Rectal smooth muscle tissue (tissue), 1 donor: ENCODE data around the gene STUM.
"Not testable (repeated sequence)": the region's sequence is repeated elsewhere in the genome, so short reads cannot be mapped to it uniquely, and the experiment has no call there.

Source experiments
- H3K27ac ChIP-seq: one replicate; pipeline ENCODE4 v1.7.0; 2013; ENCODE audit warnings: low read depth, low read length, inconsistent platforms
- H3K27me3 ChIP-seq: one replicate; pipeline ENCODE4 v1.7.0; 2013; ENCODE audit warnings: low read length; ENCODE audit not compliant: control insufficient read depth, insufficient read depth
- H3K36me3 ChIP-seq: one replicate; pipeline ENCODE4 v1.7.0; 2013; ENCODE audit warnings: low read length; ENCODE audit not compliant: control insufficient read depth, insufficient read depth
- H3K4me1 ChIP-seq: one replicate; pipeline ENCODE4 v1.7.0; 2013; ENCODE audit warnings: low read length; ENCODE audit not compliant: control insufficient read depth, insufficient read depth
- H3K4me3 ChIP-seq: one replicate; pipeline ENCODE4 v1.7.0; 2013; ENCODE audit warnings: low read length
- H3K9ac ChIP-seq: one replicate; pipeline ENCODE4 v1.7.0; 2013; ENCODE audit warnings: low read length

STUM gene, protein sequence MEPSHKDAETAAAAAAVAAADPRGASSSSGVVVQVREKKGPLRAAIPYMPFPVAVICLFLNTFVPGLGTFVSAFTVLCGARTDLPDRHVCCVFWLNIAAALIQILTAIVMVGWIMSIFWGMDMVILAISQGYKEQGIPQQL

DNA sequence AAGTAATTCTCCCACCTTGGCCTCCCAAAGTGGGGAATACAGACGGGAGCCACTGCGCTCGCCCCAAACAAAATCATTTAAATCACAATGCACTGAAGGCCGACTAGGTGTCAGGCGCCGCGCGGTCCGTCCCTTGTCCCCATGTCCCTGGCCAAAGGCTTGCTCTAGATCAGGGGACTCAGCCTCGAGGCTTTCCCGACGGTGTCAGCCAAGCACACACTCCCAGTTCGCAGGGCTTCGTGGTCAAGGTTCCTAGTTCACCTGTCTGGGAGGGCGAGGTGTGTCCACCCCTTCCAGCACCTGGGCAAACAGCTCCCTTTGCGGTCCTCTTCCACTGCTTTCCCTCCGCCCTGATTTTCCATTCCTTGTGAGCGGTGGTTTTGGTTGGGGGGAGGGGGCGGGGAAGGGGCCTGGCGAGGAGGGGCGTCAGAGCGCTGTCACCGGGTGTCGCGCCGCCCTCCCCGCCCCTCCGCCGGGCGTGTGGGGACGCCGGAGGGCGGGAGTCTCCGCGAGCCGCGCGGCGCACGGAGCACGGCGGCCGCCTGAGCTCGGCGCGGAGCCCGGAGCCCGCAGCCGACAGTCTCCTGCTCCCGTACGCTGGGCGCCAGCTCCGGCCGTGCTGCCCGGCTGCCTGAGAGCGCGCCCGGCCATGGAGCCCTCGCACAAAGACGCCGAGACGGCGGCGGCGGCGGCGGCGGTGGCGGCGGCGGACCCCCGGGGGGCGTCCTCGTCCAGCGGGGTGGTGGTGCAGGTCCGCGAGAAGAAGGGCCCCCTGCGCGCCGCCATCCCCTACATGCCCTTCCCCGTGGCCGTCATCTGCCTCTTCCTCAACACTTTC is at the start of gene STUM:
Gene STUM (plus strand): TSS at position 509 of the 838 bp plus-strand sequence. CDS start 141 bp downstream, at position 650.
- H3K36me3 ChIP-seq: no peaks in the 10 kb centered on the region
- H3K27ac ChIP-seq: peak within 1 kb of the TSS; percentile 75
- H3K4me1 ChIP-seq: peaks cover 8% of the 10 kb centered on the region
- H3K27me3 ChIP-seq: no peaks in the 10 kb centered on the region
- peak within 1 kb of the TSS; percentile 76 for H3K4me3 ChIP-seq
- H3K9ac ChIP-seq: peak within 1 kb of the TSS; percentile 64

DNA sequence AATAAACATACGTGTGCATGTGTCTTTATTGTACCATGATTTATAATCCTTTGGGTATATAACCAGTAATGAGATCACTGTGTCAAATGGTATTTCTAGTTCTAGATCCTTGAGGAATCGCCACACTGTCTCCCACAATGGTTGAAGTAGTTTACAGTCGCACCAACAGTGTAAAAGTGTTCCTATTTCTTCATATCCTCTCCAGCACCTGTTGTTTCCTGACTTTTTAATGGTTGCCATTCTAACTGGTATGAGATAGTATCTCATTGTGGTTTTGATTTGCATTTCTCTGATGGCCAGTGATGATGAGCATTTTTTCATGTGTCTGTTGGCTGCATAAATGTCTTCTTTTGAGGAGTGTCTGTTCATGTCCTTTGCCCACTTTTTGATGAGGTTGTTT is 48.9 kb upstream of the STUM start:
- H3K4me3 ChIP-seq, H3K9ac ChIP-seq, H3K27ac ChIP-seq, H3K4me1 ChIP-seq, H3K27me3 ChIP-seq, H3K36me3 ChIP-seq: not testable (repeated sequence)

DNA sequence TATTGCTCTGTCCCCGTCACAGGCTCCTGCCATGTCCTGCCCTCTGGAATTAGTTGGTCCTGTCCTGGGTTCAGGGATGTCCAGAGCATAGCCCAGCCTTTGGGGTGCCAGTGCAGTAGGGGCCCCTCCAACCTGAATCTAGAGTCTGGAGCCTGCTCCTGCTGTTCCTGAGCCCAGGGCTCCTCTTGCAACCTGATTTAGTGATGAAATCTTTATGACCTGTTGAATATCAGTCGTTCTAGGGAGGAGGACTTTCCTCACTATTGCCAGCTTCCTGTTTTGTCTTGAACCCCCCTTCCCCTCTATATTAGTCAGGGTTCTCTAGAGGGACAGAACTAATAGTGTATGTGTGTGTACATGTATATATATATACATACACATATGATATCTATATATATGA is 42.5 kb upstream of the STUM start:
- no peak overlapping the region for H3K4me3 ChIP-seq
- no peak overlapping the region for H3K9ac ChIP-seq
- no peaks in the 10 kb centered on the region for H3K36me3 ChIP-seq
- no peaks in the 10 kb centered on the region for H3K4me1 ChIP-seq
- H3K27ac ChIP-seq: no peak overlapping the region
- H3K27me3 ChIP-seq: peaks cover 4% of the 10 kb centered on the region

DNA sequence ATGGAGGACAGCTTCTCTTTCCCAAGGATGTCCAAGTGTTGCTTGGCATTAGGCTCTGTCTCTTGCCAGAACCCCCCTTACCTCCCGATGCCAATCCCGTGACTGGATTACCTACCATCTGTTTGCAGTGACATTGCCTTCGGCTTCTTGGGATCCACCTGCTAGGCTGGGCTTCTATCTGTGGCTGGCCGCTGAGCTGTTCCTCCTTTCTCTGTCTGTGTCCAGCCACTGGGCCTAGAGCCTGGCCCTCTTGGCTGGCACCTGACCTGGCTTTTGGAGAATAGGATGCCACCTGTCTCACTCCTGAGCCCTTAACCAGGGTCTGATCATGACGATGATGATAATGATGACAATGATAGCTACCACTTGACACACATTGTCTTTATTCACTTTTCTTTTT is 41.6 kb upstream of the STUM start:
- Histone ChIP-seq H3K36me3 (no peaks in the 10 kb centered on the region), H3K27ac (no peak overlapping the region), H3K4me3 (no peak overlapping the region), H3K4me1 (no peaks in the 10 kb centered on the region), H3K27me3 (peaks cover 4% of the 10 kb centered on the region), H3K9ac (no peak overlapping the region)

DNA sequence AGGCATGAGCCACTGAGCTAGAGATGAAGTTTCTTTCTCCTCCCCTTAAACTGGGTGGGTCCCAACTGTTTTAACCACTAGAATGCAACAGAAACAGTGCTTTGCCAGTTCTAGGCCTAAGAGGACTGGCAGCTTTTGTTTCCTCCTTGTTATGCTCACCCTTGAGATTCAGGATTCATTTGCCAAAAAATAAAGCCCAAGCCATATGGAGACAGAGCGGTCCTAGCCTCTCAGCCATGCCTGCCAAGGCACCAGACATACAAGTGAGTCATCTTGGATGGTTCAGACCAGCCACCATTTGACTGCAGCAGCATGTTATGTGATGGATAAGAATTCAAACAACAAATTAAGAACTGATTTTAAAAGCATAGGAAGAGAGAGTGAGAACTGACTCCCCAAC is 38.1 kb upstream of the STUM start:
- no peaks in the 10 kb centered on the region for H3K36me3 ChIP-seq
- H3K9ac ChIP-seq: no peak overlapping the region
- H3K4me3 ChIP-seq: no peak overlapping the region
- H3K4me1 ChIP-seq: no peaks in the 10 kb centered on the region
- H3K27me3 ChIP-seq: peaks cover 4% of the 10 kb centered on the region
- no peak overlapping the region for H3K27ac ChIP-seq

DNA sequence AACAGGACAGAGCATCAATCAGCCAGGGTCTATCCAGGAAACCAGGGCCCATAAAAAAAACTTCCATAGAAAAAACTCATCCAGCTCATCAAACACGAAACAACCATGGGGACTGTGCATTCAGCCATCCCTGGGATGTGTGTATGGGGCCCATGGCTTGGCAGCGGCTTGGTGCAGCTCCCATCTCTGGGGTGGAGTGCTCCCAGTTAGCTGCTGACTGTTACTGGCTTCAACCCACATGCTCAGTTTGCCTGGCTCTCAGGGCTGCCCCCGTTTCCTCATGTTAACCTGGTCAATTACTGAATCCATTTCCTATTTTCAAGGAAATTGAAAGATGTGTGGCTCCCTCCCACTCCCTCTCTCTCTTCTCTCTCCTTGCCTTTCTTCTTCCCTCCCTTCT is 37.3 kb upstream of the STUM start:
- Histone ChIP-seq H3K4me3 (no peak overlapping the region), H3K27ac (no peak overlapping the region), H3K9ac (no peak overlapping the region), H3K27me3 (no peaks in the 10 kb centered on the region), H3K36me3 (no peaks in the 10 kb centered on the region), H3K4me1 (no peaks in the 10 kb centered on the region)

DNA sequence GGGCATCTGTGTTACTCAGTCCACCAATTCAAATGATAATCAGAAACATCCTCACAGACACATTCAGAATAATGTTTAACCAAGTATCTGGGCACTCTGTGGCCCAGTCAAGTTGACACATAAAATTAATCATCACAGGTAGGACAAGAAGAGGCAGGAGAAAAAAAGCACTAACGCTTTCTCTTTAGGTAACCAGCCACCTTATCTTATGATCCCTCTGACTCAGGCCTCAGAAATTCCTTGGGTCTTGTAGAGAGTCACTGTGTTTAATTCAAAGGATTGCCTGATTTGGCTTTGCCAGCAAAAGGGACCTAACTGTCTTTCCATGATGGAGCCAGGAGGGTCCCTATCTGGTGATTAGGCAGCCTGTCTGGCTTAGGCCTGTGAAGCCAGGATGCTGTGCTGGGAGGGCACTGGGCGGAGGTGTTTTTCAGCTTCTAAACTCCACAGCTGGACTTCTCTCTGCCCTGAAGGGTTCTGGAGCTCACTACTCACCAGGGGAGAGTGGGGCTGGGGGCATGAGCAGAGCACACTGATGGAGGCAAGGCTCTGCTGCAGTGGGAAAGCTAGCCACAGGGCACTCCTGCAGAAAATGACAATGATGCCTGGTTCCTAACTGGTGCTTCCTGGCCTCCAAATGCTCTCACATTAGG is 36.4 kb upstream of the STUM start:
- H3K27me3 ChIP-seq: no peaks in the 10 kb centered on the region
- H3K9ac ChIP-seq: no peak overlapping the region
- no peaks in the 10 kb centered on the region for H3K36me3 ChIP-seq
- no peak overlapping the region for H3K4me3 ChIP-seq
- H3K27ac ChIP-seq: no peak overlapping the region
- H3K4me1 ChIP-seq: no peaks in the 10 kb centered on the region

DNA sequence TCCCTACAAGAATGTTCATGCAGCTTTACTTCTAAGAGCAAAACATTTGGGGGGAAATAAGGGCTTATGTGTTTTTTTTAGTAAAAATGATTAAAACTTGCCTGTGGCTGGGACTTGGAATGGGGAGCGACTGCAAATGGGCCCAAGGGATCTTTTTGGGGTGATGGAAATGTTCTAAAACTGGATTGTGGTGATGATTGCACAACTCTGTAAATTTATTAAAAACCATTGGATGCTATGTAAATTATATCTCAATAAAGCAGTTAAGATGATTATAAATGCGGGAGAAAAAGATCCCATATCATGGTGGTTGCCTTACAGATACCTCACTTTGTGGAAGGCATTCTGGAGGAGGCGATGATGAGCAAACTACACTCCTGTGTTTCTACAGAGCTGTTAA is 30.2 kb upstream of the STUM start:
- H3K27me3 ChIP-seq: no peaks in the 10 kb centered on the region
- H3K9ac ChIP-seq: no peak overlapping the region
- no peaks in the 10 kb centered on the region for H3K36me3 ChIP-seq
- no peak overlapping the region for H3K27ac ChIP-seq
- no peak overlapping the region for H3K4me3 ChIP-seq
- no peaks in the 10 kb centered on the region for H3K4me1 ChIP-seq

DNA sequence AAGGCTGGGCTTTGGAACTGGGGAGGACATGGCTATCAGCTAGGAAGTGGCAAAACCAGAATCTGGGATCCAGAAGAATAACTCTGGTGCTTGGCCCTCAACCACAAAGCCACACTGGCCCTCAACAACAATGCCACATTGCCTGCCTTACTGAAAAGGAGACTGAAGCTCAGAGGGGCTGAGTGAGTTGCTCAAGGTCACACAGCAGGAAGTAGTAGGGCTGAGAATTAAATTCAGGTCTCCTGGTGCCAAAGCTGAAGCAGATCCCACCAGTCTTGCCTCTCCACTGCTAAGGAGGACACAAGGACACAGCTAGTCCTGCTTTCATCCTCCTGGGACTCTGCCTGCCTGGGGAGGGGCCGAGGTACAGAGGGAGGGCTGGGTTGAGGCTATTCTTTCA is 29.4 kb upstream of the STUM start:
- Histone ChIP-seq H3K4me1 (no peaks in the 10 kb centered on the region), H3K27ac (no peak overlapping the region), H3K27me3 (no peaks in the 10 kb centered on the region), H3K4me3 (no peak overlapping the region), H3K36me3 (no peaks in the 10 kb centered on the region), H3K9ac (no peak overlapping the region)

DNA sequence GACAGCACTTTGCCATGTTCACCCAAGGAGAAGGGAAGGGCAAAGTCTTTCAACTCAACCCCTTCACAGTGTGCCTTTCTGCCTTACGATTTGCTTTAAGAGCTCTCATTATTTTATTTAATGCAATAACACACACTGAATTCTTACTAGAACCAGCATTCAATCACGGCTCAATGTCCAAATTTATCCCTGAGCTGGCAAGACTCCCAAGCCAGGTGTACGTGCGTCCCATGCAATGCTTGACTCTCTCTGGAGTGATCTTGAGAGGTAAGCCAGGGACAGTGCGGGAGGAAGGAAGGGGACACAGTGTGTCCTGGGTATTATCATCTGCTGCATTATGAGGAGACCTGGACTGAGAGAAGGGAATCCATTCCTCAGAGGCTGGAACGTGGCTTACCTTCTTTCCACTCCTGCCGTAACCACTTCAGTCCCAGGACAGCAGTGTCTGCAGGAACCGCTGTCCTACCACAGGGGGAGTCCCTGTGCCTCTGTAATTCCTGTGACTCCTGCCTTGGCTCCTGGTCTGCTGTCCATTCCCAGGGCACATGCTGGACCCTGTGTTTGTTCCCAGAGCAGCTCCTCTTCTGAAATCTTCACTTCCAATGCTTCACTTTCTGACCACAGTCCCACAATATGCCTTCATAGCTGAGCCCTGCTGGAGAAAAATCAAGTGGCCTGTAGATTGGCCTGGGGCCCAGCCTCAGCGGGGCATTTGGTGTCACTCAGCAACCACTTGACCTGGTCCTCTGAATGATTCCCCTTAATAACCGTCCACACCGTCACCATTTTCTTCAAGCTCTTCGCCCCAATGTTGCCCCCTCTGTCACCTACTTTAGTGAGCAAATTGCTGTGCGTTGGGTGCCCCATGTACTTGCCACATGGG is 28.6 kb upstream of the STUM start:
- no peaks in the 10 kb centered on the region for H3K4me1 ChIP-seq
- H3K9ac ChIP-seq: no peak overlapping the region
- H3K27ac ChIP-seq: no peak overlapping the region
- H3K27me3 ChIP-seq: no peaks in the 10 kb centered on the region
- H3K36me3 ChIP-seq: no peaks in the 10 kb centered on the region
- no peak overlapping the region for H3K4me3 ChIP-seq

DNA sequence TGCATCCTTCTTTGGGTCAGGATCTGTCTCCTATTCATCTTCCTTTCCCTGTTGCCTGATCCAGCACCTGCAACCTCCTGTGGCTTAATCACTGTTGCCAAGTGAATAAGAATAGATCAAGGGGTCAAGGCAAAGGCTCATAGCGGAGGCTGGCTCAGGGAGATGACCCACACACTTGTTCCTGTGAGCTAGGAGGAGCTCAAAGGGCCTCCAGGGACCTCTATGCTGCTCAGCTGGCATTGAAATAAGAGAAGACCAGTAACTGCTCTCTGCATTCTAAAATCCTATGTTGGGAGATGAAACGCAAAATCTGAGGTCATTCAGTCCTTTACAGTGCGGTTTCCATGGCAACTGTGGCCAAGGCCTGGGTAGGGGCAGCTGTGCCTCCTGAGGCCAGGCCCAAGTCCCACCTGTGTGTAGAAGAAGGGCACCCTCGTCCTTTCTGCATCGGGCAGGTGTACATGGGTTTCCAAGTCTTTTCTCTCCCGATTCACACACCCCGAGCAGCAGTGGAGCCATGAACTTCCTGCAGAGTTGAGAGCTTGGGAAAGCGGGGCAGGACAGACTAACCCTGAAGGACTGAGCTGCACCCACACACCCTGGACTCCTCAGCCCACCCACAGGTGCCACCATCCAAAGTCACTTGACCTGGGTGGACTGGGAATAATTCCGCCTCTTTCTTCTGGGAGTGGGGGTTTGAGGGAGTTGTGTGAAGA is 27.8 kb upstream of the STUM start:
- Histone ChIP-seq H3K4me1 (no peaks in the 10 kb centered on the region), H3K27ac (no peak overlapping the region), H3K9ac (no peak overlapping the region), H3K36me3 (no peaks in the 10 kb centered on the region), H3K27me3 (no peaks in the 10 kb centered on the region), H3K4me3 (no peak overlapping the region)
